Neural cell (in vitro differentiated cells): ENCODE results near the gene ZNF467.

ENCODE experiments used
- EP300 ChIP-seq: fragments of 450-650 bp; conservative IDR thresholded peaks from 2 replicates; pipeline ENCODE4 v1.6.1; 2014; ENCODE audit warnings: antibody characterized with exemption, mild to moderate bottlenecking, moderate library complexity; ENCODE audit not compliant: poor library complexity, severe bottlenecking
- EZH2 ChIP-seq: fragments of 200-600, 300-800 bp; shearing (Covaris generic), sonication (generic); IDR thresholded peaks from 2 replicates; pipeline ENCODE4 v1.6.1; 2014; ENCODE audit warnings: antibody characterized with exemption, low read length, borderline replicate concordance, mild to moderate bottlenecking; ENCODE audit not compliant: insufficient read depth, poor library complexity, severe bottlenecking
- POLR2AphosphoS5 ChIP-seq: IDR thresholded peaks from 2 replicates; pipeline ENCODE4 v1.6.1; 2012
- TAF1 ChIP-seq: IDR thresholded peaks from 2 replicates; pipeline ENCODE4 v1.6.1; 2012; ENCODE audit warnings: low read depth
- TF ChIP-seq, protein P1 (sequence below): IDR thresholded peaks from 2 replicates; pipeline ENCODE4 v1.6.1; 2012; ENCODE audit warnings: borderline replicate concordance
- TF ChIP-seq, protein P2 (sequence below): fragments of 450-650 bp; IDR thresholded peaks from 2 replicates; pipeline ENCODE4 v1.5.1; 2014; ENCODE audit warnings: antibody characterized with exemption, mild to moderate bottlenecking, moderate library complexity; ENCODE audit not compliant: poor library complexity, severe bottlenecking

DNA sequence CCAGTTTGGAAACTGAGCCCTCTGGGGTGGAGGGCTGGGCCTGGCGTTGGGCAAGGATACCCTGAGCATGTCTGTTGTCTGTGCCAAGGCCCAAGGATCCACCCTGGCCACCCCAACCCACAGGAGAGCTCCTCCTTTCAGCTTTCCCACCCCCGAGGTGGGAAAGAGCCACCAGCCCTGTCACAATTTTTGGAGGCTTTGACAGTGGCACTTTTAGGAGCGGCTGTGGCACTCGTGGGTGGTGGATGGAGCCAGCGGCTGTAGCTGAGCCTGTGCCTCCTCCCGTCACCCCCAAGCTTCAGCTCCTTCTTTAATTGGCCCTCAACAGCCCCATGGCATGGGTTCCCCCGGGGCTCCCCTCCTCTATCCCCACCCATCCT, 46.6 kb upstream of the ZNF467 start:
- TF ChIP-seq, protein P1, sequence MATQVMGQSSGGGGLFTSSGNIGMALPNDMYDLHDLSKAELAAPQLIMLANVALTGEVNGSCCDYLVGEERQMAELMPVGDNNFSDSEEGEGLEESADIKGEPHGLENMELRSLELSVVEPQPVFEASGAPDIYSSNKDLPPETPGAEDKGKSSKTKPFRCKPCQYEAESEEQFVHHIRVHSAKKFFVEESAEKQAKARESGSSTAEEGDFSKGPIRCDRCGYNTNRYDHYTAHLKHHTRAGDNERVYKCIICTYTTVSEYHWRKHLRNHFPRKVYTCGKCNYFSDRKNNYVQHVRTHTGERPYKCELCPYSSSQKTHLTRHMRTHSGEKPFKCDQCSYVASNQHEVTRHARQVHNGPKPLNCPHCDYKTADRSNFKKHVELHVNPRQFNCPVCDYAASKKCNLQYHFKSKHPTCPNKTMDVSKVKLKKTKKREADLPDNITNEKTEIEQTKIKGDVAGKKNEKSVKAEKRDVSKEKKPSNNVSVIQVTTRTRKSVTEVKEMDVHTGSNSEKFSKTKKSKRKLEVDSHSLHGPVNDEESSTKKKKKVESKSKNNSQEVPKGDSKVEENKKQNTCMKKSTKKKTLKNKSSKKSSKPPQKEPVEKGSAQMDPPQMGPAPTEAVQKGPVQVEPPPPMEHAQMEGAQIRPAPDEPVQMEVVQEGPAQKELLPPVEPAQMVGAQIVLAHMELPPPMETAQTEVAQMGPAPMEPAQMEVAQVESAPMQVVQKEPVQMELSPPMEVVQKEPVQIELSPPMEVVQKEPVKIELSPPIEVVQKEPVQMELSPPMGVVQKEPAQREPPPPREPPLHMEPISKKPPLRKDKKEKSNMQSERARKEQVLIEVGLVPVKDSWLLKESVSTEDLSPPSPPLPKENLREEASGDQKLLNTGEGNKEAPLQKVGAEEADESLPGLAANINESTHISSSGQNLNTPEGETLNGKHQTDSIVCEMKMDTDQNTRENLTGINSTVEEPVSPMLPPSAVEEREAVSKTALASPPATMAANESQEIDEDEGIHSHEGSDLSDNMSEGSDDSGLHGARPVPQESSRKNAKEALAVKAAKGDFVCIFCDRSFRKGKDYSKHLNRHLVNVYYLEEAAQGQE: no peak
- TF ChIP-seq, protein P2, sequence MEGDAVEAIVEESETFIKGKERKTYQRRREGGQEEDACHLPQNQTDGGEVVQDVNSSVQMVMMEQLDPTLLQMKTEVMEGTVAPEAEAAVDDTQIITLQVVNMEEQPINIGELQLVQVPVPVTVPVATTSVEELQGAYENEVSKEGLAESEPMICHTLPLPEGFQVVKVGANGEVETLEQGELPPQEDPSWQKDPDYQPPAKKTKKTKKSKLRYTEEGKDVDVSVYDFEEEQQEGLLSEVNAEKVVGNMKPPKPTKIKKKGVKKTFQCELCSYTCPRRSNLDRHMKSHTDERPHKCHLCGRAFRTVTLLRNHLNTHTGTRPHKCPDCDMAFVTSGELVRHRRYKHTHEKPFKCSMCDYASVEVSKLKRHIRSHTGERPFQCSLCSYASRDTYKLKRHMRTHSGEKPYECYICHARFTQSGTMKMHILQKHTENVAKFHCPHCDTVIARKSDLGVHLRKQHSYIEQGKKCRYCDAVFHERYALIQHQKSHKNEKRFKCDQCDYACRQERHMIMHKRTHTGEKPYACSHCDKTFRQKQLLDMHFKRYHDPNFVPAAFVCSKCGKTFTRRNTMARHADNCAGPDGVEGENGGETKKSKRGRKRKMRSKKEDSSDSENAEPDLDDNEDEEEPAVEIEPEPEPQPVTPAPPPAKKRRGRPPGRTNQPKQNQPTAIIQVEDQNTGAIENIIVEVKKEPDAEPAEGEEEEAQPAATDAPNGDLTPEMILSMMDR: no peak
- TF ChIP-seq EP300 (no peak), POLR2AphosphoS5 (no peak), TAF1 (no peak), EZH2 (no peak)
